K562 (cell line): ENCODE results near the gene ASXL2. TPM values are rescaled to one million over a fixed set of nuclear protein-coding genes. Genes with fewer than 3 reads are reported as not detected.

ENCODE experiments used
- ATAC-seq: fragments of 200-7000 bp; cut with Tn5 transposase; 3 replicates; pipeline ENCODE4 v1.9.1; 2020; ENCODE audit warnings: moderate library complexity
- BruUV-seq: library from RNA; stranded (reverse); fragments of 400-500 nt; replicated peaks from 2 replicates; lab custom pipeline; 2021; lab: Mats Ljungman, UMichigan
- CTCF ChIA-PET: fragments of 300-600 bp; formaldehyde crosslinking; extraction: SDS; loops from one replicate; lab custom pipeline; 2021; ENCODE audit warnings: low intra/inter-chr PET ratio; lab: Yijun Ruan, JAX
- POLR2A ChIA-PET: fragments of 300-600, 350-650 bp; sonication (Branson Sonifier 250); formaldehyde crosslinking; extraction: SDS; loops from one replicate; lab custom pipeline; 2021; ENCODE audit warnings: antibody characterized with exemption, inconsistent platforms; lab: Yijun Ruan, JAX
- DNase-seq, 4 experiments: peaks; one replicate each; pipeline versions ENCODE4 v3.0.0 to v3.0.0-alpha.2; 2011 to 2018; ENCODE audit warnings: low spot score in 3 of 4, mixed read lengths in 3 of 4; ENCODE audit errors: extremely low read depth in 1 of 4
- FAIRE-seq: peaks from 2 replicates; lab custom pipeline; 2011; peaks lifted over from hg19 to GRCh38; lab: Jason Lieb, UNC
- H2AFZ ChIP-seq: 2 replicates; pipeline ENCODE4 v1.6.0; 2011; ENCODE audit warnings: low read depth, low read length, control low read depth, inconsistent platforms
- H3K27ac ChIP-seq: fragments of 200-600 bp; 3 replicates; pipeline ENCODE4 v1.8.0; 2011; ENCODE audit warnings: low read depth, mild to moderate bottlenecking, control low read depth, inconsistent platforms, low read length, moderate library complexity, mixed read lengths; ENCODE audit errors: extremely low read depth
- H3K27me3 ChIP-seq, 2 experiments: fragments of 300-600 bp in 1 of 2; 2 replicates in 1 of 2; 3 replicates in 1 of 2; pipeline versions ENCODE4 v1.6.0 to v1.8.0; 2011; ENCODE audit warnings: inconsistent platforms in 2 of 2, low read length in 2 of 2, mild to moderate bottlenecking in 1 of 2, mixed read lengths in 1 of 2, moderate library complexity in 1 of 2; ENCODE audit not compliant: control insufficient read depth in 2 of 2, insufficient read depth in 2 of 2
- H3K36me3 ChIP-seq: fragments of 300-600 bp; 3 replicates; pipeline ENCODE4 v1.8.0; 2011; ENCODE audit warnings: mild to moderate bottlenecking, low read length, inconsistent platforms; ENCODE audit not compliant: control insufficient read depth, insufficient read depth
- H3K4me1 ChIP-seq, 2 experiments: fragments of 200-600 bp in 1 of 2; replicated peaks in 1 of 2; 2 replicates in 1 of 2; 3 replicates in 1 of 2; pipeline versions ENCODE4 v1.5.1 to v1.8.0; 2011; ENCODE audit warnings: inconsistent platforms in 2 of 2, low read length in 2 of 2, mild to moderate bottlenecking in 1 of 2, mixed read lengths in 1 of 2, moderate library complexity in 1 of 2; ENCODE audit not compliant: control insufficient read depth in 2 of 2, insufficient read depth in 2 of 2
- H3K4me2 ChIP-seq: 2 replicates; pipeline ENCODE4 v1.6.1; 2011; ENCODE audit warnings: low read length, control low read depth, inconsistent platforms, mixed read lengths; ENCODE audit not compliant: insufficient read depth
- H3K4me3 ChIP-seq: fragments of 200-600 bp; sonication (generic), shearing (Covaris generic); 2 replicates; pipeline ENCODE4 v1.5.1; 2016; ENCODE audit warnings: control low read depth, inconsistent platforms
- H3K79me2 ChIP-seq: fragments of 200-600 bp; 3 replicates; pipeline ENCODE4 v1.8.0; 2011; ENCODE audit warnings: low read length, inconsistent platforms; ENCODE audit not compliant: control insufficient read depth, insufficient read depth
- H3K9ac ChIP-seq, 2 experiments: 2 replicates each; pipeline versions ENCODE4 v1.6.0 to v1.6.1; 2011; ENCODE audit warnings: low read depth in 2 of 2, low read length in 2 of 2, control low read depth in 1 of 2, inconsistent platforms in 1 of 2, mild to moderate bottlenecking in 1 of 2, mixed read lengths in 1 of 2; ENCODE audit not compliant: insufficient read depth in 1 of 2
- H3K9me1 ChIP-seq: one replicate; pipeline ENCODE4 v1.6.0; 2011; ENCODE audit warnings: inconsistent platforms, mild to moderate bottlenecking, low read length, moderate library complexity; ENCODE audit not compliant: control insufficient read depth, insufficient read depth
- H3K9me3 ChIP-seq: replicated peaks from 2 replicates; pipeline ENCODE4 v1.5.1; 2011; ENCODE audit warnings: low read depth, low read length, inconsistent platforms; ENCODE audit not compliant: control insufficient read depth, insufficient read depth
- H4K20me1 ChIP-seq: replicated peaks from 2 replicates; pipeline ENCODE4 v1.6.1; 2011; ENCODE audit warnings: low read length, inconsistent platforms, mixed read lengths; ENCODE audit not compliant: control insufficient read depth, insufficient read depth
- GTF2F1 ChIP-seq: IDR thresholded peaks from 2 replicates; pipeline ENCODE4 v1.6.1; 2011; ENCODE audit warnings: low read depth, low read length, improper control_type of control experiment
- MAFG ChIP-seq: fragments of 450-650 bp; conservative IDR thresholded peaks from 2 replicates; pipeline ENCODE4 v1.6.1; 2016; ENCODE audit warnings: missing genetic modification characterization, missing compliant biosample characterization
- MEF2A ChIP-seq: IDR thresholded peaks from 2 replicates; pipeline ENCODE4 v1.6.1; 2011; ENCODE audit warnings: low read depth, mild to moderate bottlenecking, low read length, moderate library complexity; ENCODE audit not compliant: control insufficient read depth
- MXI1 ChIP-seq: IDR thresholded peaks from 2 replicates; pipeline ENCODE4 v1.6.1; 2011; ENCODE audit warnings: low read depth, mild to moderate bottlenecking, improper control_type of control experiment, low read length
- NFIX ChIP-seq: fragments of 250-450 bp; sonication (Bioruptor Pico); IDR thresholded peaks from 2 replicates; pipeline ENCODE4 v1.4.0; 2020; ENCODE audit warnings: low read depth, mild to moderate bottlenecking, moderate library complexity
- NR0B1 ChIP-seq: fragments of 450-650 bp; IDR thresholded peaks from one replicate; pipeline ENCODE4 v1.6.1; 2018; ENCODE audit warnings: mild to moderate bottlenecking, moderate library complexity; ENCODE audit not compliant: partially characterized antibody
- POLR2G ChIP-seq: fragments of 200-400 bp; formaldehyde crosslinking; IDR thresholded peaks from 2 replicates; pipeline ENCODE4 v1.6.1; 2017; ENCODE audit warnings: low read depth, mild to moderate bottlenecking, antibody characterized with exemption, low read length, moderate library complexity
- RHOXF2B ChIP-seq: fragments of 250-450 bp; sonication (Bioruptor Pico); conservative IDR thresholded peaks from 2 replicates; pipeline ENCODE4 v1.5.1; 2021
- STAT5A ChIP-seq: IDR thresholded peaks from 2 replicates; pipeline ENCODE4 v1.6.1; 2012; ENCODE audit warnings: low read length, inconsistent platforms, borderline replicate concordance
- THRA ChIP-seq: fragments of 450-650 bp; IDR thresholded peaks from 2 replicates; pipeline ENCODE4 v1.6.1; 2017; ENCODE audit warnings: mild to moderate bottlenecking, moderate library complexity
- THRAP3 ChIP-seq: fragments of 450-650 bp; IDR thresholded peaks from 2 replicates; pipeline ENCODE4 v1.6.1; 2016; ENCODE audit warnings: mild to moderate bottlenecking, inconsistent platforms, borderline replicate concordance
- TRIM25 ChIP-seq: fragments of 450-650 bp; IDR thresholded peaks from 2 replicates; pipeline ENCODE4 v1.7.0; 2016; ENCODE audit warnings: borderline replicate concordance
- ZKSCAN1 ChIP-seq: fragments of 150-350 bp; IDR thresholded peaks from 2 replicates; pipeline ENCODE4 v1.6.1; 2016; ENCODE audit warnings: low read depth, low read length
- ZNF140 ChIP-seq: fragments of 250-450 bp; sonication (Bioruptor Pico); IDR thresholded peaks from 2 replicates; pipeline ENCODE4 v1.8.0; 2021; ENCODE audit warnings: moderate library complexity, mild to moderate bottlenecking, inconsistent platforms
- WGBS: fragments of 100-300 bp; shearing (Covaris generic); methylation state at CpG from one replicate; pipeline ENCODE4 v1.1.6; 2016; ENCODE audit warnings: low coverage, mixed read lengths; ENCODE audit not compliant: insufficient coverage; ENCODE audit errors: missing lambda C conversion rate; 5-methylcytosine and 5-hydroxymethylcytosine counted together
- in situ Hi-C: fragments of 300-500 bp; cut with MboI; formaldehyde crosslinking; loops from 4 replicates; pipeline ENCODE4 v1.15.0; 2018; ENCODE audit warnings: inconsistent platforms, mixed read lengths
- intact Hi-C: fragments of 100-400 bp; cut with micrococcal nuclease; formaldehyde crosslinking; loops from 2 replicates; pipeline ENCODE4 v1.14.2; 2022
- polyA plus RNA-seq, 8 experiments: library from polyadenylated mRNA; depleted of rRNA in 4 of 8; stranded (reverse) in 5 of 8; unstranded in 3 of 8; fragments of >200 nt; fragmentation: Nextera tagmentation in 2 of 8; fragmentation: Illumina TruSeq in 1 of 8; extraction: Ambion mirVana in 2 of 8; extraction: Trizol in 1 of 8; gene quantifications; 2 replicates each; pipeline versions ENCODE4 v1.2.1 to v1.2.3, GENCODE V29; 2011 to 2014; ENCODE audit warnings: inconsistent platforms in 1 of 8, missing spikeins in 1 of 8
- total RNA-seq, 7 experiments: library from RNA; depleted of rRNA in 6 of 7; stranded (reverse); fragments of >200 nt in 6 of 7; fragmentation: Illumina TruSeq in 2 of 7; extraction: Trizol in 2 of 7; gene quantifications; 2 replicates each; pipeline versions ENCODE4 v1.2.1 to v1.2.3, GENCODE V29; 2011 to 2021; ENCODE audit warnings: low replicate concordance in 1 of 7
- TF ChIP-seq, protein P1 (sequence below), 2 experiments: IDR thresholded peaks; 2 replicates each; pipeline ENCODE4 v1.6.1; 2012; ENCODE audit warnings: improper control_type of control experiment in 2 of 2, low read depth in 2 of 2, low read length in 2 of 2, borderline replicate concordance in 1 of 2
- TF ChIP-seq, protein P2 (sequence below): IDR thresholded peaks from 2 replicates; pipeline ENCODE4 v1.6.1; 2011; ENCODE audit not compliant: insufficient read length; ENCODE audit errors: extremely low read depth

The ASXL2 gene
- total and polyA plus RNA-seq, 9 of the 15 experiments (the other 6 are each of a cell fraction or from before 2014, with no cell fraction given): 2.2 to 25.9 (median 9.0) TPM

DNA sequence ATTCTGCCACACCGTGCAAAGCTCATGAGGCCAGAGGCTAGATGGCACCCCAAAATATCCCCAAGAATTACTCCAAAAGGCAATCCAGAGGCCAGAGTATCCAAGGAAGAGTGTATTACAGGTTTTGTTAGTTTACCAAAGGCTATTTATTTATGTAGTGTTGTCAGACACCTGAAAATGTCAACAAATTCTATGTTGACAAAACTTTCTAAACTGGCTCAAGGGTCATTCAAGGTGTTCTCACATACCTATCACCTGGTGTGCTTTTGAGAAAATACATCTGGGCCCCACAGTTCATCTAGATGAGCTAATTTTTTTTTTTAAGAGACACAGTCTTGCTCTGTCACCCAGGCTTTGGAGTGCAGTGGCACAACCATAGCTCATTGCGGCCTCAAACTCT lies 192.5 kb downstream of the ASXL2 start:
- no peak overlapping the region for H2AFZ ChIP-seq
- TF ChIP-seq POLR2G: no peak
- TF ChIP-seq TRIM25: no peak
- TF ChIP-seq MAFG (tag): no peak
- TF ChIP-seq, protein P1, sequence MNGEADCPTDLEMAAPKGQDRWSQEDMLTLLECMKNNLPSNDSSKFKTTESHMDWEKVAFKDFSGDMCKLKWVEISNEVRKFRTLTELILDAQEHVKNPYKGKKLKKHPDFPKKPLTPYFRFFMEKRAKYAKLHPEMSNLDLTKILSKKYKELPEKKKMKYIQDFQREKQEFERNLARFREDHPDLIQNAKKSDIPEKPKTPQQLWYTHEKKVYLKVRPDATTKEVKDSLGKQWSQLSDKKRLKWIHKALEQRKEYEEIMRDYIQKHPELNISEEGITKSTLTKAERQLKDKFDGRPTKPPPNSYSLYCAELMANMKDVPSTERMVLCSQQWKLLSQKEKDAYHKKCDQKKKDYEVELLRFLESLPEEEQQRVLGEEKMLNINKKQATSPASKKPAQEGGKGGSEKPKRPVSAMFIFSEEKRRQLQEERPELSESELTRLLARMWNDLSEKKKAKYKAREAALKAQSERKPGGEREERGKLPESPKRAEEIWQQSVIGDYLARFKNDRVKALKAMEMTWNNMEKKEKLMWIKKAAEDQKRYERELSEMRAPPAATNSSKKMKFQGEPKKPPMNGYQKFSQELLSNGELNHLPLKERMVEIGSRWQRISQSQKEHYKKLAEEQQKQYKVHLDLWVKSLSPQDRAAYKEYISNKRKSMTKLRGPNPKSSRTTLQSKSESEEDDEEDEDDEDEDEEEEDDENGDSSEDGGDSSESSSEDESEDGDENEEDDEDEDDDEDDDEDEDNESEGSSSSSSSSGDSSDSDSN (IDR thresholded peaks at IDR 0.05; ENCODE audit: borderline replicate concordance in 1 of 2, low read depth in 2 of 2, low read length in 2 of 2): no peak
- TF ChIP-seq NFIX (CRISPR knock-in tag): no peak
- TF ChIP-seq, protein P2, sequence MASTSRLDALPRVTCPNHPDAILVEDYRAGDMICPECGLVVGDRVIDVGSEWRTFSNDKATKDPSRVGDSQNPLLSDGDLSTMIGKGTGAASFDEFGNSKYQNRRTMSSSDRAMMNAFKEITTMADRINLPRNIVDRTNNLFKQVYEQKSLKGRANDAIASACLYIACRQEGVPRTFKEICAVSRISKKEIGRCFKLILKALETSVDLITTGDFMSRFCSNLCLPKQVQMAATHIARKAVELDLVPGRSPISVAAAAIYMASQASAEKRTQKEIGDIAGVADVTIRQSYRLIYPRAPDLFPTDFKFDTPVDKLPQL: no peak
- TF ChIP-seq ZNF140 (CRISPR knock-in tag): no peak
- no peak for TF ChIP-seq THRAP3
- TF ChIP-seq RHOXF2B: no peak
- TF ChIP-seq GTF2F1: no peak
- TF ChIP-seq NR0B1: no peak
- TF ChIP-seq THRA: no peak
- no peak for TF ChIP-seq ZKSCAN1
- TF ChIP-seq MXI1: no peak
- TF ChIP-seq STAT5A: no peak
- TF ChIP-seq MEF2A: no peak

More for the DNA sequence above, 192.5 kb downstream of the ASXL2 start:
- ChIA-PET POLR2A (interaction anchor here (1.4 kb wide), 1 partner anchor 12 kb away, joined by 3 read pairs; no protein-coding TSS in a partner anchor), CTCF (no interaction called here)
- H4K20me1 ChIP-seq: no peaks in the 10 kb centered on the region
- no peaks in the 10 kb centered on the region for H3K79me2 ChIP-seq
- H3K4me3 ChIP-seq: no peak overlapping the region
- H3K9me3 ChIP-seq: no peaks in the 10 kb centered on the region
- no peaks in the 10 kb centered on the region for H3K9me1 ChIP-seq
- no peak overlapping the region for H3K4me2 ChIP-seq
- H3K27ac ChIP-seq: no peak overlapping the region
- H3K4me1 ChIP-seq: no peaks in the 10 kb centered on the region; a peak in 1 of 5 replicates
- ATAC-seq (no peak), FAIRE-seq (no peak), DNase-seq (no peak)
- intact Hi-C loops (no loop called here), in situ Hi-C loops (no loop called here)
- H3K27me3 ChIP-seq: peaks cover 10 to 33% of the 10 kb centered on the region in 2 experiments; a peak in 4 of 5 replicates
- 14% methylated on average over 2 of the region's 2 CpGs for WGBS
- H3K36me3 ChIP-seq: no peaks in the 10 kb centered on the region
- H3K9ac ChIP-seq: no peak overlapping the region
- BruUV-seq: no TSS peak
